ENCODE data around the gene ZNF524.

ZNF524 gene

DNA sequence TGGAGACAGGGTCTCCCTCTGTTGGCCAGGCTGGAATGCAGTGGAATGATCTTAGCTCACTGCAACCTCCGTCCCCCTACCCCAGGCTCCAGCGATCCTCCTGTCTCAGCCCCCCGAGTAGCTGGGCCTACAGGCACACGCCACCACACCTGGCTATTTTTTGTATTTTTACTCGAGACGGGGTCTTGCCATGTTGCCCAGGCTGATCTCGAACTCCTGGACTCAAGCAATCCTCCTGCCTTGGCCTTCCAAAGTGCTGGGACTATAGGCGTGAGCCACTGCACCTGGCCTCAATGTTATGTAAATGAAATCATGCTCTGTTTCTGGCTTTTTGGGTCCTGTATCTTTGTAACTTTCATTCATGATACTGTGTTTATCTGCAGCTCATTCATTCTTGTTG, 11.3 kb upstream of the ZNF524 start:
- no peak overlapping the region for H3K4me3 ChIP-seq (ENCODE audit: low read depth, low read length)
- TF ChIP-seq, protein P1, sequence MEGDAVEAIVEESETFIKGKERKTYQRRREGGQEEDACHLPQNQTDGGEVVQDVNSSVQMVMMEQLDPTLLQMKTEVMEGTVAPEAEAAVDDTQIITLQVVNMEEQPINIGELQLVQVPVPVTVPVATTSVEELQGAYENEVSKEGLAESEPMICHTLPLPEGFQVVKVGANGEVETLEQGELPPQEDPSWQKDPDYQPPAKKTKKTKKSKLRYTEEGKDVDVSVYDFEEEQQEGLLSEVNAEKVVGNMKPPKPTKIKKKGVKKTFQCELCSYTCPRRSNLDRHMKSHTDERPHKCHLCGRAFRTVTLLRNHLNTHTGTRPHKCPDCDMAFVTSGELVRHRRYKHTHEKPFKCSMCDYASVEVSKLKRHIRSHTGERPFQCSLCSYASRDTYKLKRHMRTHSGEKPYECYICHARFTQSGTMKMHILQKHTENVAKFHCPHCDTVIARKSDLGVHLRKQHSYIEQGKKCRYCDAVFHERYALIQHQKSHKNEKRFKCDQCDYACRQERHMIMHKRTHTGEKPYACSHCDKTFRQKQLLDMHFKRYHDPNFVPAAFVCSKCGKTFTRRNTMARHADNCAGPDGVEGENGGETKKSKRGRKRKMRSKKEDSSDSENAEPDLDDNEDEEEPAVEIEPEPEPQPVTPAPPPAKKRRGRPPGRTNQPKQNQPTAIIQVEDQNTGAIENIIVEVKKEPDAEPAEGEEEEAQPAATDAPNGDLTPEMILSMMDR (IDR thresholded peaks at IDR 0.05; ENCODE audit: low read depth, low read length): no peak
- peaks cover 11% of the 10 kb centered on the region for H3K4me1 ChIP-seq
- no peak for DNase-seq
- no peaks in the 10 kb centered on the region for H3K9me3 ChIP-seq
- no peaks in the 10 kb centered on the region for H3K27me3 ChIP-seq
- H3K36me3 ChIP-seq: peaks cover 8% of the 10 kb centered on the region

DNA sequence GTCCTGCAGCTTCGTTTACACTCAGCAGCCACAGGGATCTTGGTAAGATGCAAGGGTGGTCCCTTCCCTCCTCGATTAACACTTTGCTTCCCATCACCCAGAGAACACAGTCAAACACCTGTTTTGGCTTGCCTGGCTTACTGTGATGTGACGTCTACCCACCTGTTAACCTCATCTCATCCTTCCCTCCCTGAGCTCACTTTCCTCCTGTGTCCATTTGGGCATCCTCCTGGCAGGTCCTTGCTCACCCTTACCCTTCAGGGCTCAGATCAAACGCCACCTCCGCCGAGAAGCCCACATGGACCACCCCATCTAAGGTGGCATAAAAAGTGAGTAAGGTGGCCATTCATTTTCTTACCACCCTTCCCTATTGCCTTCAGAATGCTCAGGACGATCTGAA, 10.0 kb upstream of the ZNF524 start:
- DNase-seq: no peak
- H3K9me3 ChIP-seq: no peaks in the 10 kb centered on the region
- peaks cover 11% of the 10 kb centered on the region for H3K4me1 ChIP-seq
- TF ChIP-seq, protein P1 (IDR thresholded peaks at IDR 0.05; ENCODE audit: low read depth, low read length): no peak
- no peaks in the 10 kb centered on the region for H3K27me3 ChIP-seq
- peaks cover 8% of the 10 kb centered on the region for H3K36me3 ChIP-seq
- no peak overlapping the region for H3K4me3 ChIP-seq (ENCODE audit: low read depth, low read length)

DNA sequence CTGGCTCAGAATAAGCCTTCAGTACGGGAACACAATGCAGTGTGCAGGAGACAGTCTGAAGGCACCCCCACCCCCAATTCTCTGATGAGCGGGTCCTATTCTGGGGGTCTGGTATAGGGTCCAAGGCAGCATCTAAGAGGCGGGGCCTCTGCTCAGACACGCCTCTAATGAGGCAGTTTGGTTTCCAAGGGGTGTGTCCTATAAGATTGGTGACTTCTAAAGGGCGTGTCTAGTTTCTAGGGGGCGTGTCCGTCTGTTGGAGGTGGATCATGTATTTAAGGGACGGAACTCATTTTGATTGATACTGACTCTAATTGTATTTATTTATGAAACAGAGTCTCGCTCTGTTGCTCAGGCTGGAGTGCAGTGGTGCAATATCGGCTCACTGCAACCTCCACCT, 9.5 kb upstream of the ZNF524 start:
- TF ChIP-seq, protein P1 (IDR thresholded peaks at IDR 0.05; ENCODE audit: low read depth, low read length): no peak
- Histone ChIP-seq H3K27me3 (no peaks in the 10 kb centered on the region), H3K4me1 (peaks cover 11% of the 10 kb centered on the region), H3K4me3 (ENCODE audit: low read depth, low read length) (no peak overlapping the region), H3K36me3 (peaks cover 10% of the 10 kb centered on the region), H3K9me3 (no peaks in the 10 kb centered on the region)
- no peak for DNase-seq

DNA sequence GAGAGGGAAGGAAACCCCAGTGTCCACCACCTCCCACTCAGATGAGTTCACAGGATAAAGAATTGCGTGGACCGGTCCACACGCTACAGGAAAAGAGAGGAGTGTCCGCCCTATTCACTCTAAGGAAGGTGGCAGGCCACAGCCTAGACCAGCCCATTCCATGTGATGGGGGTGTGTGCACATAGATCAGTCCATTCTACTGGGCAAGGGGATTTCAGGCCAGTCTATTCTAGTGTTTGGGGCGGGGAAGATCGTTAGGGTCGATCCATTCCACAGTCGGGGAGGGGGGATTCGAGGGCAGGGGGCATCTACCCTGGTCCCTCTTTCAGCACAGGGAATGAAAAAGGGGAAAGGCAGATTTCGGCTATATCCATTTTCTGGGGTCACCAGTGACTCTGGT, 8.5 kb upstream of the ZNF524 start:
- peaks cover 7% of the 10 kb centered on the region for H3K4me1 ChIP-seq
- TF ChIP-seq, protein P1 (IDR thresholded peaks at IDR 0.05; ENCODE audit: low read depth, low read length): no peak
- DNase-seq: no peak
- H3K4me3 ChIP-seq (ENCODE audit: low read depth, low read length): no peak overlapping the region
- peaks cover 20% of the 10 kb centered on the region for H3K36me3 ChIP-seq
- no peaks in the 10 kb centered on the region for H3K9me3 ChIP-seq
- H3K27me3 ChIP-seq: no peaks in the 10 kb centered on the region

DNA sequence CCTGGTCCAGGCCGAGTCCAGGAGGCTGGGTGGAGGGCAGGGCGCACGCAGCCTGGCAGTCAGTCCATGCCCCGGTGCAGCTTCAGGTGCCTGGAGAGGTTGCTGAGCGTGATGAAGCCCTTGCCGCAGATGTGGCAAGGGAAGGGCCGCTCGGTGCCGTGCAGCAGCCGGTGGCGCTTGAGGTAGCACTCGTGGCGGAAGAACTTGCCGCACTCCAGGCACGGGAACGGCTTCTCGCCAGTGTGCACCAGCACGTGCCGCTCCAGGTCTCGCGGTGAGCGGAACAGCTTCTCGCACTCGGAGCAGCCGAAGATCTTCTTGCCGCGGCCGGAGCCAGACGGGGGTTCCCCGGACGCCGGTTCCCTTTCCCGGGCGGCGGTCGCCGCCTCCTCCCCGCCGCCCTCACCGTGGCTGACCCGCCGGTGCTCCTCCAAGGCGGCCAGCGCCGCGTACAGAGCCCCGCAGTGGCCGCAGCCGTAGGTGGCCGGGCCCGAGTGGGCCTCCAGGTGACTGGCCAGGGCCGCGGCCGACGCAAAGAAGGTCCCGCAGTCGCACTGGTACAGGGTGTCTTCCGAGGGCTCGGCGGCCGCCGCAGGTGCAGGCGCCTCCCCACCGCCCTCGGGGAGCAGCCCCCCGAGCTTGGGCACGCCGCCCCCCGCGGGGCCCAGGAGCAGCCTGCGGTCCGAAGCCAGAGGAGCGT, 7.5 kb upstream of the ZNF524 start:
- peaks cover 26% of the 10 kb centered on the region for H3K36me3 ChIP-seq
- no peak for DNase-seq
- peaks cover 2% of the 10 kb centered on the region; the same call in 1 of the 2 replicates for H3K4me1 ChIP-seq
- H3K9me3 ChIP-seq: no peaks in the 10 kb centered on the region
- TF ChIP-seq, protein P1 (IDR thresholded peaks at IDR 0.05; ENCODE audit: low read depth, low read length): no peak
- H3K4me3 ChIP-seq (ENCODE audit: low read depth, low read length): no peak overlapping the region
- H3K27me3 ChIP-seq: no peaks in the 10 kb centered on the region

DNA sequence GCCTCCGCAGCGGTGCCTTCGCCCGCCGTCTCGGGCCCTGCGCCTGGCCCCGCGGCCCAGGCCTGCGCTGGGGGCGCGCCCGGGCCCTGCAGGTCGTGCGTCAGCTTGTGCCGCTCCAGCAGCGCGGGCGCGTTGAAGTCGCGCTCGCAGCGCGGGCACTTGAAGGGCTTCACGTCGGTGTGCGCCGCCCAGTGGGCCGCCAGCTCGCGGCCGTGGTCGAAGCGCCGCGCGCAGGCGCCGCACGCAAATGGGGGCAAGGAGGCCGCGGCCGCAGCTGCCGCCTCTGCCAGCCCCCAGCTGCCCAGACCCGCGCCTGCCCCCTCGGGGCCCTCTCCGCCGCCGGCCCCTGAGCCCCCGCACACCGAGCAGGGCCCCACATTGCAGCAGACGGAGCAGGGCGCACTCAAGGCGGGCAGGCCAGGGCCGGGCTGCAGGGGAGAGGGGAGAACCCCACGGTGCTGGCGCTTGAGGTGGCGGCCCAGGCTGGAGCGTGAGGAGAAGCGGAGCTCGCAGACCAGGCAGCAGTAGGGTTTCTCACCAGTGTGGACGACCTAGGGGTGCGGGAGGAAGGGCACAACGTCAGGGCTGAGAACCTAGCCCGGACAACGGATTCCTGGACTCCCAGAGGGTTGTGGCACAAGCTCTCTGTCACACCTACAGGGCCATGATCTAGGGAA, 6.9 kb upstream of the ZNF524 start:
- DNase-seq: no peak
- H3K4me3 ChIP-seq (ENCODE audit: low read depth, low read length): no peak overlapping the region
- H3K27me3 ChIP-seq: no peaks in the 10 kb centered on the region
- no peaks in the 10 kb centered on the region for H3K9me3 ChIP-seq
- H3K4me1 ChIP-seq: peaks cover 2% of the 10 kb centered on the region
- H3K36me3 ChIP-seq: peaks cover 26% of the 10 kb centered on the region
- TF ChIP-seq, protein P1 (IDR thresholded peaks at IDR 0.05; ENCODE audit: low read depth, low read length): no peak

All from BE2C (cell line).